ENCODE measurements around the gene GNPAT.

- TF ChIP-seq, protein P1, sequence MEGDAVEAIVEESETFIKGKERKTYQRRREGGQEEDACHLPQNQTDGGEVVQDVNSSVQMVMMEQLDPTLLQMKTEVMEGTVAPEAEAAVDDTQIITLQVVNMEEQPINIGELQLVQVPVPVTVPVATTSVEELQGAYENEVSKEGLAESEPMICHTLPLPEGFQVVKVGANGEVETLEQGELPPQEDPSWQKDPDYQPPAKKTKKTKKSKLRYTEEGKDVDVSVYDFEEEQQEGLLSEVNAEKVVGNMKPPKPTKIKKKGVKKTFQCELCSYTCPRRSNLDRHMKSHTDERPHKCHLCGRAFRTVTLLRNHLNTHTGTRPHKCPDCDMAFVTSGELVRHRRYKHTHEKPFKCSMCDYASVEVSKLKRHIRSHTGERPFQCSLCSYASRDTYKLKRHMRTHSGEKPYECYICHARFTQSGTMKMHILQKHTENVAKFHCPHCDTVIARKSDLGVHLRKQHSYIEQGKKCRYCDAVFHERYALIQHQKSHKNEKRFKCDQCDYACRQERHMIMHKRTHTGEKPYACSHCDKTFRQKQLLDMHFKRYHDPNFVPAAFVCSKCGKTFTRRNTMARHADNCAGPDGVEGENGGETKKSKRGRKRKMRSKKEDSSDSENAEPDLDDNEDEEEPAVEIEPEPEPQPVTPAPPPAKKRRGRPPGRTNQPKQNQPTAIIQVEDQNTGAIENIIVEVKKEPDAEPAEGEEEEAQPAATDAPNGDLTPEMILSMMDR (conservative IDR thresholded peaks at IDR 0.05; ENCODE audit: low read depth, low read length), result peak; percentile 93
- no peak for TF ChIP-seq EZH2 (IDR thresholded peaks at IDR 0.05; ENCODE audit: borderline replicate concordance, low read depth, low read length, poor library complexity, severe bottlenecking)
Measured at GRCh38 chr1:231211005-231211857, 29.8 kb upstream of the GNPAT start.
